ENCODE measurements around the gene EPB41.
"Not testable (repeated sequence)": the region's sequence is repeated elsewhere in the genome, so short reads cannot be mapped to it uniquely, and the experiment has no call there.

EPB41 gene

DNA sequence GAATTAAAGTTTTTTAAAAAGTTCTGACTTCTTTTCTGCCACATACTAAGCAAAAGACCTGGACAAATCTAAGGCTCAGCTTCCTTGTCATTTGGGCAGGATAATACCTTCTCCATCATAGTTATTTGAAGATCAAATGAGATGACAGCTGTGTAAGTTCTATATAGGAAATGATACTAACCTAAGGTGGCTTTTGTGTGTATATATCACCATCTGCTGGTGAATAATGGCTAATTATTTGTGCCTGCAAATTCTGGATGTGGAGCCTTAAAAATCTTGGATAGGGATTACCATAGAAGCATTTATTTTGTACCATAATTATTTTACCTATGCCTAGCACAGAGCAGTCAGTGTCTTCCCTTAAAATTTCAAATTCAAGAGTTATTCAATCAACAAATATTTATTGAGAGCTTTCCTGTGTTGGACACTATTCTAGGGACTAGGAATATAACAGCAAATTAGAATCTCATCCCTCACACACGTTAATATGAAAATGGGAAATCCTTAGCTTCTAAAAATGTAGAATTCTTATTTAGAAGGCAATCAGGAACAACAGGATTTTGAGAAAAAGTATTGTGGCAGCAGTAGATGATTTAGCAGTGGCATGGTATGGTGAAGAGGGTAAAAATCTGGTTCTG is 119.6 kb downstream of the EPB41 start:
- DNase-seq (ENCODE audit: insufficient read length, low spot score) (peak; percentile 20), FAIRE-seq (no peak)

DNA sequence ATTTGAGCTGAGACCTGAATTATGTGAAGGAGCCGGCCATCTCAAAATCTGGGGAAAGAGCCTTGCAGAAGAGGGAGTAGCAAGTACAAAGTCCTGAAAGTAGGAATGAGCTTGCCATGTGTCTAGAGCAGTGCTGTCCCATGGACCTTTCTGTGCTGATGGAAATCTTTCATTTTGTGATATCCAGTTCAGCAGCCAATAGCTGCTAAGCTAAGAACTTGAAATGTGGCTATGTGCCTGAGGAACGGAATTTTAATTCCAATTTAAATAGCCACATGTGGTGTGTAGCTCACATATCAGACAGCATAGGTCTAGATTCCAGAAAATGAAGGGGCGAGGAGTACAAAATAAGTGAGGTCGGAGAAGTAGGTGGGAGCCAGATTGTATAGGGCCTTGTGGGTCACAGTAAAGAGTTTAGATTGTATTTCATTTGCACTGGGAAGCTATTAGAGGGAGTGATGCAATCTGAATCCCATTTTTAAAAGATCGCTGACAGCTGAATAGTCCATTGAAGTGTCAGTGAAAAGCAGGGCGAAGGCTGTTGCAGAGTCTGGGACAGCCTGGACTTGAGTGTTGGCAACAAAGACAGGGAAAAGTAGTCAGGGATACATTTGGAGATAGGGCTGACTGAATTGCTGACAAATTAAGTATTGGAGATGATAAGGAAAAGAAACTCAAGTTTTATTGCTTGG is 129.1 kb downstream of the EPB41 start:
- DNase-seq (ENCODE audit: insufficient read length, low spot score) (no peak), FAIRE-seq (no peak)

DNA sequence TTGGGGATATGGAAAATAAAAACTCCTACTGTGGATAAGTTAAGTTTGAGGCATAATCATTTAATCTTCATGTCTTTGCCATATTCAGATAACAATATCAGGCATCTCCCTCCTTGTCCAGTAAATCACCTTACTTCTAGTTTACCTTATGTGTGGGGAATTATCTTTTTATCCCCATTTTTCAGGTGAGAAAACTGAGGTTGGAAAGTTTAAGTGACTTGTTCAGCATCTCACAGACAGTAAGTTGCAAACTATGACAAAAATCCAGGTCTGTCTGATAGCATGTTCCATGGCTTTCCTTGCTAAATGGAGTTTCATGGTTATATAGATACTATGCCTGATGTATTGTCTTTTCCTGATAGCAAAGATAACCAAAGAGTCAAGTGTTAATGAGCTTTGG is 129.6 kb downstream of the EPB41 start:
- no peak for DNase-seq (ENCODE audit: insufficient read length, low spot score)
- FAIRE-seq = no peak

DNA sequence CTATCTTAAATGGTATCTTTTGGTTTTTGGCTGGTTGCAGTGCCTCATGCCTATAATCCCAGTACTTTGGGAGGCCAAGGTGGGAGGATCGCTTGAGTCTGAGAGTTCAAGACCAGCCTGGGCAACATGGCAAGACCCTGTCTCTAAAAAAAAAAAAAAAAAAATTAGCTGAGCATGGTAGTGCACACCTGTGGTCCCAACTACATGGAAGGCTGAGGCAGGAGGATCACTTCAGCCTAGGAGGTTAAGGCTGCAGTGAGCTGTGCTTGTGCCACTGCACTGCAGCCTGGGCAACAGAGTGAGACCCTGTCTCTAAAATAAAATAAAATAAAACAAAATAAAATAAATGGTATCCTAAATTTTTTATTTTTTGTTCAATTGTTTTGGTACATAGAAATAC is 131.3 kb downstream of the EPB41 start:
- DNase-seq (ENCODE audit: insufficient read length, low spot score) = not testable (repeated sequence)

DNA sequence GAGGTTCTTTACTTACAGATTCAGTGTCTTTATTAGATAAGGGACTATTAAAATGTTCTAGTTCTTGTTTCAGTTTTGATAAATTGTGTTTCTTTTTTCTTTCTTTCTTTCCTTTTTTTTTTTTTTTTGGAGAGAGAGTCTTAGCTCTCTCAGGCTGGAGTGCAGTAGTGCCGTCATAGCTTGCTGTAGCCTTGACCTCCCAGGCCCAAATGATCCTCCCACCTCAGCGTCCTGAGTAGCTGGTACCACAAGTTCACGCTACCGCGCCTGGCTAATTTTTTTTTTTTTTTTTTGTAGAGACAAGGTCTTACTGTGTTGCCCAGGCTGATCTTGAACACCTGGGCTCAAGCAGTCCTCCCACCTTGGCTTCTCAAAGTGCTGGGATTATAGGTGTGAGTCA is 132.8 kb downstream of the EPB41 start:
- DNase-seq (ENCODE audit: insufficient read length, low spot score) = no peak
- no peak for FAIRE-seq

More for the DNA sequence above, 131.3 kb downstream of the EPB41 start:
- FAIRE-seq = not testable (repeated sequence)

DNA sequence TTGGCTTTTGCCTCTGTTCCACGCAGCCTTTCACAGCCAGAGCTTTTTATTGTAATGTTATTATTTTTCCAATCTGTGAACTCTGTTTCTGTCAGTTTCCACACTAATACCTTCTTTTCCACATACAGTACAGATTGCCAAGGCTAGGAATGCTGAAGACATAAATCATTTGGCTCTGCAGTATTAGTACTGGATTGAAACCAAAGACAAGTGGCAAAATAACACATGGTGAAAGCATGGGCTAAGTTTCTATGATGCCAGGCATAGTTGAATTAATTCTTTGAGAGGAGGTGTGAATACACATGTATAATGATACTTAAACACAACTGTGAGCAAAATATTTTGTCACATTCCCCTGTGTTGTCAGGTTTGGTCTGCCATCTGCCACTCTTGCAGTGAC is 135.8 kb downstream of the EPB41 start:
- no peak for DNase-seq (ENCODE audit: insufficient read length, low spot score)
- no peak for FAIRE-seq

DNA sequence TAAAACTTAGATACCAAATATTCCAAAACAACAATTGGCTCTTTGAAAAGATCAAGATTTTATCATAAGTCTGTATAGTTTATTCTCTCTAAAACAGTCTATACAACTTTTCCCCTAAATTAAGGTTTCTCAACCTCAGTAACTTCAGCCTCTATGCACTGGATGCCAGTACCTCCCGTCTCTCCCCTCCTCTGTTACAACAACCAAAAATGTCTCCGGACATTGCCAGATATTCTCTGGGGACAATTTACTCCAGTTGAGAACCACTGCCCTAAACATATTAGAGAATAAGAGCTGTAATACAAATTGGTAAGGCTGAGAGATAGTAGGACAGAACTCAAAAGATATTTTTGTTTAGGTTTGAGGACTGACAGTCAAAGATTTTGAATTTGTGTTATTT is 137.7 kb downstream of the EPB41 start:
- DNase-seq (ENCODE audit: insufficient read length, low spot score) (no peak), FAIRE-seq (no peak)

DNA sequence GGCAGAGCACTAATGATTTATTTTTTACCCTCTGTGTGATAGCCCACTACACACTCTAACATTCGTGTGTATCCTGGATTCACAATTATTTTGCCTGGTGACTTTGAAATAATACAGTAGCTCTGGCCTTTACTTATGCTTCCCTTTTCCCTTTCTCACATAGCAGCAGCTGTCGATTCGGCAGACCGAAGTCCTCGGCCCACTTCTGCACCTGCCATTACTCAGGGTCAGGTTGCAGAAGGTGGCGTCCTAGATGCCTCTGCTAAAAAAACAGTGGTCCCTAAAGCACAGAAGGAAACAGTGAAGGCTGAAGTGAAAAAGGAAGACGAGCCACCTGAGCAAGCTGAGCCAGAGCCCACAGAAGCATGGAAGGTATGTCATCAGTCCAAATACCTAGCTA is 138.6 kb downstream of the EPB41 start:
- DNase-seq (ENCODE audit: insufficient read length, low spot score) = no peak
- FAIRE-seq = no peak

DNA sequence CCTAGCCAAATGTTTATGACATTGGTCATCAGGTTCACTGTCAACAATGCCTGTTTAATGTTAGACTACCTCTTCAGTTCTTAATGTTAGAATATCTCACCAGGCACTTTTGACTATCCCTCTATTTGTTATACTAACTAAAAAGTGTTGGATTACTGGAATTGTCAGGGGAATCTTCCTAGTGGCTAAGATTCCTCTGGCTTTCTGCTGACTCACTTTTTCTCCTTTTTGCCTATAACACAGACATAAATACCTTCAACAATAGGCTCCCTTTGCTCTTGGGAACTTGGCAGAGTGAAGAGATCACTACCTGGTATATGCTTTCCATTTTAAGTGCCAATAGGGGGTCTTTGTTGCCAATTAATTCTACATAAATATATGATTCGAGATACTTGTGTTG is 140.8 kb downstream of the EPB41 start:
- DNase-seq (ENCODE audit: insufficient read length, low spot score) (no peak), FAIRE-seq (no peak)

DNA sequence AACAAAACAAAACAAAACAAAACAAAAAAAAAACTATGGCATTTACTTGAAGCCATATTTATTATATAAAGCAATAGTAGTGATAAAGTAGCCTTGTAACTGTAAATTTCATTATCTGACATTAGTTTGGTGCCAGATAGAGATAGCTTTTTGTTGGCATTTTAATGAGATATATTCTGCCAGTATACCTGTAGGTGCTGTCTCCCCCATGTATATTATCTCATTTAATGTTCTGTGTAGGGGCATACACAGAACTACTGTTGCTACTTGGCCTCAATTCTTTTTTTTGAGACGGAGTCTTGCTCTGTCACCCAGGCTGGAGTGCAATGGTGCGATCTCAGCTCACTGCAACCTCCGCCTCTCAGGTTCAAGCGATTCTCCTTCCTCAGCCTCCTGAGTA is 141.9 kb downstream of the EPB41 start:
- no peak for FAIRE-seq
- DNase-seq (ENCODE audit: insufficient read length, low spot score) = no peak

DNA sequence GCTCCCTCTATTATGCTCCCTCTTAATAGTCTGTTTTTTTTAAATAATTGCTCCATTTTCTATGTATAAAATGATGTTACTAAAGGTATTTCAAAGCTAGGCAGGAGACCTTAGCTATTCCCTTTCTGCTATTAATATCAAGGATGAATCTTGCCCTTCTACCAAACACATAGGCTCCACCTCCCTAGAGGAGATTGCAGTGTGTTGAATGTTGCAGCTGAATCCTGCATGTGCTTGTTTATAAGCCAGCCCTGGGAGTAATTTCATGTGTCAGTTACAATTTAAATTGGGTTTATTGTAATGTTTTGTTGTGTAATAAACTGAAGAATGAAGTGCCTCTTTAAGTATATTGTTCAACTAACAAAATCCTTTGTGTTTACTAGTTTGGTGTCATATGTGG is 143.3 kb downstream of the EPB41 start:
- FAIRE-seq (no peak), DNase-seq (ENCODE audit: insufficient read length, low spot score) (no peak)

DNA sequence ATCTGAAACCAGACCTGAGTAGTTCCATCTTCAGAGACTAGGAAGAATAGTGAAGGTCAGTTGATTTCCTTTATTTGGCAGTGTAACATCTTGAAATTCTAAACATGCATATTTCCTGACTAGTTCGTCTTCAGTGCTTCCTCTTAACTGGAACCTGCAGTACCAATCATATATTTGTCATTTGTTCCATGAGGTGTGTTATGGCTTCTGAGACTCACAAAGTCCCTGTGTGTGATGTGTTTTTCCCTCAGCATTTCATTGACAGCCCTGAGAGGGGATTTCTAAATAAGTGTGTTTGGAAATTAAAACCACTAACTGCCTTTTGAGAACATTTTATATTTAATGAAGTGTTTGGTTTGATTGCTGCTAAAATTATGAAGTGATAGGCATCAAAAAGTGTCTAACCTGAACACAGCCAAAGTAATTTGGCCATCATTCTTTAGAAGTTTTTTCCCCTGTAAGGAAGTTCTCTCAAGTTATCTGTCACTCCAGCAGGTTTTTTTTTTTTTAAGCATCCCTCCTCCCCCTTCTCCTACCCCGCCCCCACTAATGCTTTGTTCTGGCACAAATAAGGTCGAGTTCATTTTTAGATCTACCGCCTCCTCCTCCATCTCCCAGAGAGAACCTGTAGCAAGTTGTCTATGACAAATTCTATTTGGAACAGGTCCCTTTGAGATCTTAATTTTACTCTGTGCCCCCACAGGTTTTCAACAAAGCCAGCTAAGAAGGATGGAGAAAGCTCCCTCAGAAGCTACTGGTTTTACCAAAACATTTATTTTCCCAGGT is 148.0 kb downstream of the EPB41 start:
- DNase-seq (ENCODE audit: insufficient read length, low spot score) = no peak
- FAIRE-seq = peak; percentile 51

DNA sequence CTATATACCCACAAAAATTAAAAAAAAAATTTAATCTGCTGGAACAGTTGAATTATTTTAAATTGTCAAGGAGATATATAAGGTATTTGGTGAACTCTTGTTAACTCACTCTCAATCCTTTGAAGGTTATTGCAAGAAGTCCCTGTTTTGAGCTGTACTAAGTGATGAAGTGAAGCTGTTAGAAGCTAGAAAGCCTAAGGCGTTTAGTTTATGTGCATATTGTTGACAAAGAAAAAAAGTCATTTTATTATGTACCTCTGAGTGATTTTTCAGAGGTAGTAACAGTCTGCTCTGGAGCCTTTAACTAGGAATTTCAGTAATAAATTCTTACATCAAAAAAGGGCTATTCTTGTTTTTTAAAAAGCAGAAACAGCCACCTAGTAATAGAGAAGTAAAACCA is 149.7 kb downstream of the EPB41 start:
- DNase-seq (ENCODE audit: insufficient read length, low spot score) (no peak), FAIRE-seq (no peak)

DNA sequence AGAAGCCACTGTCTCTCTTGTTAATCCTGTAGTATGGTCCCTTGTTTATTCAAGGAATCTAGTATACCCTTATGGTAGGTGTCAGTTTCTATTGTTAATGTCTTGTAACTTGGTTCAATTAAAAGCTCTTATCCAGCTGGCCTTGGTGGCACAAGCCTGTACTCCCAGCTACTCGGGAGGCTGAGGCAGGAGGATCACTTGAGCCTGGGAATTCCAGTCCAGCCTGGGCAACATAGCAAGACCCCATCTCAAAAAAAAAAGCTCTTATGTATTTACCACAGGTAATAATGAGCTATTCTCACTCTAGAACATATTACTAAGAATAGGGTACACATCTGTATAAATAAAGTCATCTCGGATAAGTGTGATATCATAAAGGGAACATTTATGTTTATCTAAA is 162.8 kb downstream of the EPB41 start:
- FAIRE-seq (no peak), DNase-seq (ENCODE audit: insufficient read length, low spot score) (no peak)

DNA sequence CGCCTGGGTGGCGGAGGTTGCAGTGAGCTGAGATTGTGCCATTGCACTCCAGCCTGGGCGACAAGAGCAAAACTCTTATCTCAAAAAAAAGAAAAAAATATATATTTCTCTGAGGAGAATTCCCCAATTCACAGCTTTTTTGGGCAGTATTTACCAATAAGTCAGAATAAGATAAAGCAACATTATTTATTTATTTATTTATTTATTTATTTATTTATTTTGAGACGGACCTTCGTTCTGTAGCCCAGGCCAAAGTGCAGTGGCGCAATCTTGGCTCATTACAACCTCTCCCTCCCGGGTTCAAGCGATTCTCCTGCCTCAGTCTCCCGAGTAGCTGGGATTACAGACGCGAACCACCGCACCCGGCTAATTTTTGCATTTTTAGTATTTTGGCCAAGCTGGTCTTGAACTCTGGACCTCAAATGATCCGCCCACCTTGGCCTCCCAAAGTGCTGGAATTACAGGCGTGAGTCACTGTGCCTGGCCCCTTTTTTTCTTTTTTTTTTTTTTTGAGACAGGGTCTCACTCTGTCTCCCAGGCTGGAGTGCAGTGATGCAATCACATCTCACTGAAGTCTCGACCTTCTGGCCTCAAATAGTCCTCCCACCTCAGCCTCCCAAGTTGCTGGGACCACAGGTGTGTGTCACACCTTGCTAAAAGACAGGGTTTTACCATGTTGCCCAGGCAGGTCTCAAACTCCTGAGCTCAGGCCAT is 165.7 kb downstream of the EPB41 start:
- DNase-seq (ENCODE audit: insufficient read length, low spot score); FAIRE-seq: not testable (repeated sequence)

DNA sequence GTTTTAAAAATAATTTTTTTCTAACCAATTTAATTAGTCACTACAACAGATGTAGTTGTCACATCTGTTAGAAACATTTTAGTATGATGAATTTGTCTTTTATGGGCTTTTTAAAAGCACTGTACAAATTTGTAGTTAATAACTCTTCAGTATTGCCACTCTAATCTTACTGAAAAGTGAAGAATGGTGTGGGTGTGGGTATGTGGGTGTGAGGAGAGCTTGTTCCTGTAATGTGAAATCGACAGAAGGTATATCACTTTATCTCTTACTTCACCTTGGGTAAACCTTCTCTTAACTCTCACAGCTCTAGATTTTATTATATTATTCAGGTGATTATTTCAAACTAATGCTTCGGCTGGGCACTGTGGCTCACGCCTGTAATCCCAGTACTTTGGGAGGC is 166.8 kb downstream of the EPB41 start:
- FAIRE-seq (no peak), DNase-seq (ENCODE audit: insufficient read length, low spot score) (no peak)

DNA sequence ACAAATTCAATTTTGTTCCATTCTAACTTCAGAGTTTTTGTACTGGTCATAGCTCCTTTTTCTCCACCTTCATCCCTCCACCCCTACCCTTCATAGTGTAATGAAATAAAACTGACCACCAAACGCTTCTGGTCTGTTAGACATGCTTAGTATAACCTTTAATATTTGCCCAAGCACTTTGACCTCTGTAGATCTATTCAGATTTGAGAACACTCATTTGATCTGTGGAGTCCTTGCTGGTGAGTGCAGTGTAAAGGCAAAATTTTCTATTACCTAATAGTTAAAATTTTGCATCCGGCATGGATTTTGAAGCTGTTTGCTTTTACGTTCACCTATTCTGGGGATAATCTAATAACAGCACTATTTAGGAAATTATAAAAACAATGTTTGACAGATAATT is 168.2 kb downstream of the EPB41 start:
- FAIRE-seq (no peak), DNase-seq (ENCODE audit: insufficient read length, low spot score) (no peak)

DNA sequence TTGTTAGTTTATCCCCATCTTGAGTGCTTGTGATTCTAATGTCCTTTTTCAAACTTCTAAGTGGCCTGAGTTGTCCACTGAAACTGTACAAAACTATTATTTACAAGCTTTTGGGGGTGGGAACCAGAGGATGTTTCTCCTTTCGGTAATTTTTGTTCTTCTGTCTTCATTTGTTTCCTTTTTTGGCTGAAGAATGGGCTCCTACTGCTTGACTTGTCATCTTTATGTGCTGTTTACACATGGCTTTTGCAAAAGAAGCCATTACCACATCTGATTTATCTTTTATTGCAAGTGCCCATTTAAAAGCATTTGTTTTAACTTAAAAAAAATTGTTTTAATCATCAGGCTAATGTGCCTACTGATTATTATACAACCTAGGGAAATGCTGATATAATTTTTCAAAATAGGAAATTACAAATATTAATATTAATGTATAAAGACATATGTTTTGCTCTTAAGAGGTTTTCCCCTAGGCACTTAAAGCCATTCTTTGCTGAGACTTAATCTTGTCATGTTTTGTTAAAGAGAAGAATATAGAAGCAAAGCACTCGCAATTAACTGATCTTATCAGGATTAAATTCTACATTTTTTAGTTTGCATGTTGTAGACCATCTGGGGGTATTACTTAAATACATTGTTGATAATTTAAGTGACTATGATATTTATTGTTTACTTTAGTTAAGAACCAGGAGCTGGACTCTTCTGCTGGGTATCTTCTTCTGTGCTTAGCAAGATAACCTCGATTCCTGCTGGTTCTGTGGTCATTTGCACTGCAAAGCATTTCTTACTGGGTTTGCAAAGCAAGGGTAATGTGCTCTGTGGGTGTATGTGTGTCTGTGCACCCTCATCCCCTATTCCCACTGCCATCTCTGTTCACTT is 169.2 kb downstream of the EPB41 start:
- DNase-seq (ENCODE audit: insufficient read length, low spot score) = no peak
- no peak for FAIRE-seq

DNA sequence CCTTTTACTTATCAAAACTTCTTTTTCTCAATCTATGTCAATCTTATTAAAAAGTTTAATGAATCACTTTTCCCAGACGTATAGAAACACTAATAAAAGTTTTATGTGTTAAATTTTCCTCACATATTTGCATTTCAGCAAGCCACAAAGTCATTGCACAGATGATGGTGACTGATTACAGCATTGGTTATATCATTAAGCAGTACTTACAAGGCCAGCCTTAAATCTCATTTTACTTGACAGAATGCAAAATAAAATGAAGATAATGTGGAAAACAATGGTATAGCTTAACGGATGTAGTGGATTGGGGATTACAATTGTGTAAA is 169.8 kb downstream of the EPB41 start:
- FAIRE-seq = no peak
- DNase-seq (ENCODE audit: insufficient read length, low spot score) = no peak

DNA sequence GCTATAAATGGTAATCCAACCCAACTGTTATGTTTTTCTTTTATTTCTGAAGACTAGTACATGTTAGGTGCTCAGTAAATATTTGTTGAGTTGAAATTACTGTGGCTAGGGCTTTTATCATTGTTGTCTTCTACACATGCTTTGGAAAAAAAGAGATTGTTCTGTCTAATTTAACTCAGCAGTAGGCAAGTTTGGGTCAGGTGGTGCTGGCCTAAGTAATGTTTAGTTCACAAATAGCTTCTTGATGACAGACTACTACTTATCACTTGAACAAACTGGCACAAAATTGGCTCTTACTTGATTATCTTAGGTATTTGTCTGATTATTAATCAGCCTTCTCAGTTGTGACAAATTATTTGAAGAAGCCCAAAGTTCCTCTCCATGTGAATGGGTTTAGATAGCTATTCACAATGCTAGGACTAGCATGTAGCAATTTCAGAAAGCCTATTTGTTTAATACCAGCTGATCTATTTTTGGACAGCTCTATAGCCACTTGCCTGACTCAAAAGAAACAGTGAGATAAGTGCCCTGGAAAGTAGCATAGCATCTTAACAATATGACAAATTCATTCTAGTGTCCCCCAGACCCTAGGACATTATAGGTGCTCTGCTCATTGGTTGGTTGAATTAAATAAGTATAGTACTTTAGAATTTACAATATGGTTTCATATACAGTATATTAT is 176.7 kb downstream of the EPB41 start:
- FAIRE-seq (no peak), DNase-seq (ENCODE audit: insufficient read length, low spot score) (no peak)
